ENCODE measurements around the gene PRKAG2. TPM values are rescaled to one million over a fixed set of nuclear protein-coding genes. Genes with fewer than 3 reads are reported as not detected.

Gene PRKAG2
- total RNA-seq, 2 donors from 2014 or later: 19.9 to 22.6 TPM

DNA sequence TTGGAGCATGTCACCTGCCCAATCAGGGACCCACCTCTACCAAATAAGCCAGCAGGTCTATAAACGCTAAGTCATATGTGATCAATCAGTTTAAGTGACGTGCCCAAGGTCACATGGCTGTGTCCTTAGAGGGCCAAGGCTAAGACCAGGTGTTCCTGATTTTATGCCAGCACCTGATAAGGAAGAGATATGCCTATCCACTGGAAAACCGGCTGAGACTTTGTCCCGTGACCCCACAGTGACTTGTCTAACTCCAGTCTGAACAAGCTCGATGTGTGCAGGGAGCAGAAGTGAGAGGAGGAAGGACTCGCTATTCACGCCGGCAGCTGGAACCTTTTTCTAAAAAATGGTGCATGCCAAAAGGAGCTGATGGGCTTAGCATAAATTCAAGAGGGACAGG is 57.0 kb downstream of the PRKAG2 start:
- Mint-ChIP-seq H3K27ac (no peak overlapping the region), H3K27me3 (no peaks in the 10 kb centered on the region), H3K4me1 (ENCODE audit: low read depth in 2 of 2) (peaks cover 0 to 9% of the 10 kb centered on the region in 2 donors), H3K36me3 (no peaks in the 10 kb centered on the region), H3K9me3 (no peaks in the 10 kb centered on the region), H3K4me3 (no peak overlapping the region)
- ATAC-seq (no peak), DNase-seq (ENCODE audit: low spot score) (no peak)

DNA sequence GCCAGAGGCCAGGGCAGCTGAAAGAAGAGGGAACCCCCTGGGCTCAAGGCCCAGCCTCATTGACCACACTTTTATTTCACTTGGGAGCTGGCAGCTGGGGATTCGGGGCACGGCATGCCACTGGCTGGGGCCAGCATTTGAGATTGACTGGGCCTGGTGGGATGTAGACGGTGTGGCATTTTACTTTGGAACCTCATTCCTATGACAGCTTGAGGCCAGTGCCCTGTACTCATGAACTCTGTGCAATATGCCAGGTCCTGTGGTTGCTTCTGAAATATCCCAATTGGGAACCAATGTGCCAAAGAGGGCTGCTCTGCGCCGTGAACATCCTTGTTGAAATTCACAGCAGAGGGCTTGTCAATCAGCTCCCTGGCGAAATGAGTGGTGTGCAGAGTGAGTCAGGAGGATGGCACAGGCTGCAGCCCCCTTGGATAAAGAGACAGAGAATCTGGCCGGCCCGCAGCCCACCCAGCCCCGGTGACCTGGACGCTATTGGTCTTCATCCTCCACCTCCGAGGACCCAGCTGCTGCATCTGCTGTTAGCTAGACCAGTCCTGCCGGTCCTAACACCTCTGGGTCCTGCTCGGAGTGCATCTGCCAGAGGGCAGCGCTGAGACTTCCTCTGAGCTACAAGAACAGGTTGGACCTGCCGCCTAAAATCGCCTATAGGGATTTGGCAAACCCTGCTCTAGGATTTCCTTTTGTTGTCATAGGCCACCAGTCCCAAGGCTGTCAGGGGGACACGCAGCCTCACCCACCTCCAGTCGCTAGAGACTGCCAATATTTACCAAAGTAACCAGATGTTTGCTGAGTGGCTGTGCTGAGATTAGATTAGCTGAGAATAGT is 58.0 kb downstream of the PRKAG2 start:
- H3K4me1 Mint-ChIP-seq (ENCODE audit: low read depth in 2 of 2): peaks cover 0 to 9% of the 10 kb centered on the region in 2 donors
- no peak overlapping the region for H3K27ac Mint-ChIP-seq
- H3K36me3 Mint-ChIP-seq: no peaks in the 10 kb centered on the region
- ATAC-seq: no peak
- no peaks in the 10 kb centered on the region for H3K27me3 Mint-ChIP-seq
- no peaks in the 10 kb centered on the region for H3K9me3 Mint-ChIP-seq
- DNase-seq (ENCODE audit: low spot score): no peak
- no peak overlapping the region for H3K4me3 Mint-ChIP-seq

DNA sequence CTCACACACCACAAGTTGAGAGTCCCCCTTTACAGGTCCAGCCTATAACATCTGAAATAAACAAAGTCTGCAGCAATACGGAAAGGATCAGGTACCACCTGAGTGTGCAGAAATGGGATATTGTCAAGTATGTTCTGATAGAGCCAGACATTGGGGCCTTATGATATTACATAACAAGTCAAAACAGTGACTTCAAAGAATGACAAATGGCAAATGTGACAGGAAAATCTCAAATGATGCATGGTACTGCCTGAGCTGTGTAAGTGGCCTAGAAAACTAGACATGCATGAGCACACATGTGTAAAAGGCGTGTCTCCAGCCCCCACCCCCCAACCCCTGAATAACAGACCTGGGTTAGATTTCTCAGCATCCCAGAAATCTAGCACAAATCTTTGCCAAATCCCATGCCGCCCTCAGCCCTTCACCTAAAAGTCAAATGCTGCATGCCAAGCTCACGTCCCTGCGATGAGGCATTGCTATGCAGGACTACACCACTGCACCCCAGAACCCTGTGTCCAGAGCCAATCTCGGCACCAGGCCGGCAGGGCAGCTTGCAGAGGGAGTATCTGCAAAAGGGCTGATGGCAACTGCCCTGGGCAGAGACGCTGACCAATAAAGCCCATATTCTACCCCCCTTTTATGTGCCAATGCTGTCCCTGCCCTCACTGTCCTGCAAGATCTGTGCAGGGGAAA is 58.8 kb downstream of the PRKAG2 start:
- no peaks in the 10 kb centered on the region for H3K27me3 Mint-ChIP-seq
- no peaks in the 10 kb centered on the region for H3K9me3 Mint-ChIP-seq
- DNase-seq (ENCODE audit: low spot score): no peak
- H3K4me1 Mint-ChIP-seq (ENCODE audit: low read depth in 2 of 2): peaks cover 2 to 15% of the 10 kb centered on the region in 2 donors
- ATAC-seq: no peak
- peak overlapping the region in 1 of 2 donors; percentile 76 for H3K27ac Mint-ChIP-seq
- H3K4me3 Mint-ChIP-seq: no peak overlapping the region
- H3K36me3 Mint-ChIP-seq: no peaks in the 10 kb centered on the region

- H3K4me3 Mint-ChIP-seq: no peak overlapping the region
- peaks cover 4 to 15% of the 10 kb centered on the region in 2 donors for H3K4me1 Mint-ChIP-seq (ENCODE audit: low read depth in 2 of 2)
- no peaks in the 10 kb centered on the region for H3K36me3 Mint-ChIP-seq
- H3K9me3 Mint-ChIP-seq: no peaks in the 10 kb centered on the region
- no peak for DNase-seq (ENCODE audit: low spot score)
- no peak for ATAC-seq
- H3K27me3 Mint-ChIP-seq: no peaks in the 10 kb centered on the region
- peak overlapping the region in 1 of 2 donors; percentile 76 for H3K27ac Mint-ChIP-seq
Measured at GRCh38 chr7:151817315-151817690, 59.6 kb downstream of the PRKAG2 start.

- DNase-seq (ENCODE audit: low spot score) (no peak), ATAC-seq (no peak)
- Mint-ChIP-seq H3K27me3 (no peaks in the 10 kb centered on the region), H3K36me3 (no peaks in the 10 kb centered on the region), H3K9me3 (no peaks in the 10 kb centered on the region), H3K4me3 (no peak overlapping the region), H3K4me1 (ENCODE audit: low read depth in 2 of 2) (peaks cover 4 to 15% of the 10 kb centered on the region in 2 donors), H3K27ac (peak overlapping the region in 1 of 2 donors; percentile 76)
Measured at GRCh38 chr7:151816562-151817314, 60.2 kb downstream of the PRKAG2 start.

- peaks cover 4 to 15% of the 10 kb centered on the region in 2 donors for H3K4me1 Mint-ChIP-seq (ENCODE audit: low read depth in 2 of 2)
- no peaks in the 10 kb centered on the region for H3K36me3 Mint-ChIP-seq
- ATAC-seq: no peak
- no peak for DNase-seq (ENCODE audit: low spot score)
- H3K9me3 Mint-ChIP-seq: no peaks in the 10 kb centered on the region
- no peak overlapping the region for H3K4me3 Mint-ChIP-seq
- H3K27ac Mint-ChIP-seq: peak overlapping the region in 1 of 2 donors; percentile 18
- H3K27me3 Mint-ChIP-seq: no peaks in the 10 kb centered on the region
Measured at GRCh38 chr7:151815419-151815818, 61.5 kb downstream of the PRKAG2 start.

- ATAC-seq: no peak
- no peaks in the 10 kb centered on the region for H3K36me3 Mint-ChIP-seq
- no peak overlapping the region for H3K27ac Mint-ChIP-seq
- H3K4me1 Mint-ChIP-seq (ENCODE audit: low read depth in 2 of 2): peaks cover 4 to 15% of the 10 kb centered on the region in 2 donors
- H3K9me3 Mint-ChIP-seq: no peaks in the 10 kb centered on the region
- H3K27me3 Mint-ChIP-seq: no peaks in the 10 kb centered on the region
- no peak for DNase-seq (ENCODE audit: low spot score)
- no peak overlapping the region for H3K4me3 Mint-ChIP-seq
Measured at GRCh38 chr7:151814400-151815009, 62.4 kb downstream of the PRKAG2 start.

- DNase-seq (ENCODE audit: low spot score) (no peak), ATAC-seq (no peak)
- no peak overlapping the region for H3K4me3 Mint-ChIP-seq
- peaks cover 4 to 15% of the 10 kb centered on the region in 2 donors for H3K4me1 Mint-ChIP-seq (ENCODE audit: low read depth in 2 of 2)
- no peaks in the 10 kb centered on the region for H3K9me3 Mint-ChIP-seq
- no peaks in the 10 kb centered on the region for H3K36me3 Mint-ChIP-seq
- peak overlapping the region in 1 of 2 donors; percentile 52 for H3K27ac Mint-ChIP-seq
- H3K27me3 Mint-ChIP-seq: no peaks in the 10 kb centered on the region
Measured at GRCh38 chr7:151813997-151814396, 62.9 kb downstream of the PRKAG2 start.

DNA sequence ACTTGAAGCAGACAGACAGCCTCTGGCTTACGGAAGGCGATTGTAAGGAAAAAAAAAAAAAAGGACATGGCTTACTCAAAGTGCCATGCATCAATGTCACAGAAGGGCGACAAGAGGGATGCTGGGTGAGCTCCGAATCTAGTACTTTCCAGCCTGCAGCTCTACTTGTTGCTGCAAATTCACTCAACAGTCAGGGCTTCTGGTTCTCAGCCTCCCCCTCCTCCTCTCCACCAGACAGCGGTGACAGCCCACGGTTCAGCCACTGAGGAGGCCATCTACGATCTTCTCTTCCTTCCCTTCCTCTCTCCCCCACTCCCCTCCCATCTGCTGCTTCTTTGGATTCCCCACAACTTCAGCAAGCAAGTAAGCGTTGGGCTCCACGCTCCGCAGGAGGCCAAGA is 63.5 kb downstream of the PRKAG2 start:
- H3K4me3 Mint-ChIP-seq: no peak overlapping the region
- H3K9me3 Mint-ChIP-seq: no peaks in the 10 kb centered on the region

DNA sequence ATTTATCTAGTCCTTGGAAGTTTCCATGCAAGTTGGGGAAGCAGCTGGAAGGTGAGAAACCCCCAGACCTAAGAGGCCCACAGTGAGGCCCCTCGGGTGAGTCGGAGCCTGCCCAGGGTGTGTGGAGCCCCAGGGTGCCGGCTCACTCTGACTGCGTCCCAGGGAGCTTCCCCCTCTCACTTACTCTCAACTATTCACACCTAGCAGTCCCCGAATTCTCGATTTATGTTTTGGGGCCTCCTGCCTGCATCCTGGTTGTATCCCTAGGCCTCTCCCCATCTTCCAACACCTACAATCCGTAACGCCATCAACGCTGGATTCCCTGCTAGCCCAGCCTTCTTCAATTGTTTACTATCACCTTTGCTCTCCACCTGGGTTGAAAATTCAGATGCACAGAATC is 63.9 kb downstream of the PRKAG2 start:
- Mint-ChIP-seq H3K9me3 (no peaks in the 10 kb centered on the region), H3K27me3 (no peaks in the 10 kb centered on the region), H3K27ac (peak overlapping the region in 1 of 2 donors; percentile 52), H3K4me1 (ENCODE audit: low read depth in 2 of 2) (peaks cover 4 to 18% of the 10 kb centered on the region in 2 donors), H3K36me3 (no peaks in the 10 kb centered on the region), H3K4me3 (no peak overlapping the region)
- ATAC-seq (no peak), DNase-seq (ENCODE audit: low spot score) (no peak)

More for the DNA sequence above, 63.5 kb downstream of the PRKAG2 start:
- ATAC-seq (no peak), DNase-seq (ENCODE audit: low spot score) (no peak)
- H3K27ac Mint-ChIP-seq: peak overlapping the region in 1 of 2 donors; percentile 52
- peaks cover 4 to 15% of the 10 kb centered on the region in 2 donors for H3K4me1 Mint-ChIP-seq (ENCODE audit: low read depth in 2 of 2)
- no peaks in the 10 kb centered on the region for H3K36me3 Mint-ChIP-seq
- H3K27me3 Mint-ChIP-seq: no peaks in the 10 kb centered on the region

GRCh38 chr7:151810441-151811232 is 66.3 kb downstream of the PRKAG2 start:
- DNase-seq (ENCODE audit: low spot score) (no peak), ATAC-seq (no peak)
- Mint-ChIP-seq H3K27me3 (no peaks in the 10 kb centered on the region), H3K4me3 (no peak overlapping the region), H3K9me3 (no peaks in the 10 kb centered on the region), H3K27ac (no peak overlapping the region), H3K36me3 (no peaks in the 10 kb centered on the region), H3K4me1 (ENCODE audit: low read depth in 2 of 2) (peaks cover 9 to 20% of the 10 kb centered on the region in 2 donors)

- H3K4me1 Mint-ChIP-seq (ENCODE audit: low read depth in 2 of 2): peaks cover 9 to 15% of the 10 kb centered on the region in 2 donors
- H3K9me3 Mint-ChIP-seq: no peaks in the 10 kb centered on the region
- no peak overlapping the region for H3K27ac Mint-ChIP-seq
- no peak overlapping the region for H3K4me3 Mint-ChIP-seq
- DNase-seq (ENCODE audit: low spot score): no peak
- no peaks in the 10 kb centered on the region for H3K36me3 Mint-ChIP-seq
- H3K27me3 Mint-ChIP-seq: no peaks in the 10 kb centered on the region
- no peak for ATAC-seq
Measured at GRCh38 chr7:151809864-151810170, 67.1 kb downstream of the PRKAG2 start.

Data from natural killer cell treated with Interleukin-12 subunit alpha and Interleukin-12 subunit beta and Interleukin-15 and Interleukin-18, amount 100 ng/mL, for 72 hours (primary cell).